T-helper 2 cell treated with Interferon-gamma antibody and Interleukin-4, amounts not matched to agents 5 μg/mL and 100 μg/mL, for 36 hours (primary cell): ENCODE data around the gene DGKB.

ENCODE experiments used
- DNase-seq: peaks from one replicate; pipeline ENCODE4 v3.0.0; 2021; ENCODE audit warnings: low spot score
- H3K27ac Mint-ChIP-seq: one replicate; pipeline ENCODE4 v1.8.0; 2021; ENCODE audit warnings: mild to moderate bottlenecking, mixed read lengths
- H3K27me3 Mint-ChIP-seq: one replicate; pipeline ENCODE4 v1.8.0; 2021; ENCODE audit warnings: low read depth, mixed read lengths
- H3K36me3 Mint-ChIP-seq: one replicate; pipeline ENCODE4 v1.8.0; 2021; ENCODE audit warnings: low read depth, mixed read lengths
- H3K4me1 Mint-ChIP-seq: one replicate; pipeline ENCODE4 v1.8.0; 2021; ENCODE audit warnings: low read depth, mixed read lengths
- H3K4me3 Mint-ChIP-seq: one replicate; pipeline ENCODE4 v1.8.0; 2022; ENCODE audit warnings: mild to moderate bottlenecking, moderate library complexity, mixed read lengths
- H3K9me3 Mint-ChIP-seq: one replicate; pipeline ENCODE4 v1.8.0; 2021; ENCODE audit warnings: mixed read lengths

DGKB gene

GRCh38 chr7:14228341-14228740 lies 674.2 kb downstream of the DGKB start:
- no peaks in the 10 kb centered on the region for H3K4me1 Mint-ChIP-seq
- DNase-seq: no peak
- H3K9me3 Mint-ChIP-seq: peaks cover 8% of the 10 kb centered on the region
- no peak overlapping the region for H3K27ac Mint-ChIP-seq
- no peaks in the 10 kb centered on the region for H3K36me3 Mint-ChIP-seq
- no peaks in the 10 kb centered on the region for H3K27me3 Mint-ChIP-seq
- no peak overlapping the region for H3K4me3 Mint-ChIP-seq

- Mint-ChIP-seq H3K4me1 (no peaks in the 10 kb centered on the region), H3K27me3 (no peaks in the 10 kb centered on the region), H3K27ac (no peak overlapping the region), H3K4me3 (no peak overlapping the region), H3K36me3 (no peaks in the 10 kb centered on the region), H3K9me3 (peaks cover 8% of the 10 kb centered on the region)
- no peak for DNase-seq
These were observed 676.4 kb downstream of the DGKB start for GRCh38 chr7:14226126-14226525.

GRCh38 chr7:14219125-14219524 lies 683.4 kb downstream of the DGKB start:
- Mint-ChIP-seq H3K27me3 (no peaks in the 10 kb centered on the region), H3K27ac (no peak overlapping the region)

GRCh38 chr7:14218338-14218737 lies 684.2 kb downstream of the DGKB start:
- Mint-ChIP-seq H3K36me3 (no peaks in the 10 kb centered on the region), H3K4me3 (no peak overlapping the region), H3K9me3 (peaks cover 10% of the 10 kb centered on the region), H3K4me1 (no peaks in the 10 kb centered on the region), H3K27me3 (no peaks in the 10 kb centered on the region), H3K27ac (no peak overlapping the region)
- no peak for DNase-seq

More at GRCh38 chr7:14219125-14219524, 683.4 kb downstream of the DGKB start:
- Mint-ChIP-seq H3K36me3 (no peaks in the 10 kb centered on the region), H3K9me3 (peaks cover 10% of the 10 kb centered on the region), H3K4me1 (no peaks in the 10 kb centered on the region), H3K4me3 (no peak overlapping the region)
- no peak for DNase-seq

- no peak overlapping the region for H3K4me3 Mint-ChIP-seq
- peaks cover 18% of the 10 kb centered on the region for H3K9me3 Mint-ChIP-seq
- H3K27me3 Mint-ChIP-seq: no peaks in the 10 kb centered on the region
- no peak for DNase-seq
- no peak overlapping the region for H3K27ac Mint-ChIP-seq
- no peaks in the 10 kb centered on the region for H3K4me1 Mint-ChIP-seq
- H3K36me3 Mint-ChIP-seq: no peaks in the 10 kb centered on the region
These were observed 692.6 kb downstream of the DGKB start for GRCh38 chr7:14209896-14210484.

- Mint-ChIP-seq H3K27ac (no peak overlapping the region), H3K9me3 (peaks cover 8% of the 10 kb centered on the region), H3K36me3 (no peaks in the 10 kb centered on the region), H3K27me3 (no peaks in the 10 kb centered on the region), H3K4me1 (no peaks in the 10 kb centered on the region), H3K4me3 (no peak overlapping the region)
- DNase-seq: no peak
These were observed 694.8 kb downstream of the DGKB start for GRCh38 chr7:14207711-14208110.

- peaks cover 3% of the 10 kb centered on the region for H3K9me3 Mint-ChIP-seq
- no peak for DNase-seq
- H3K36me3 Mint-ChIP-seq: no peaks in the 10 kb centered on the region
- H3K4me3 Mint-ChIP-seq: no peak overlapping the region
- no peaks in the 10 kb centered on the region for H3K27me3 Mint-ChIP-seq
- no peak overlapping the region for H3K27ac Mint-ChIP-seq
- no peaks in the 10 kb centered on the region for H3K4me1 Mint-ChIP-seq
These were observed 695.4 kb downstream of the DGKB start for GRCh38 chr7:14207138-14207537.

- no peak for DNase-seq
- Mint-ChIP-seq H3K4me3 (no peak overlapping the region), H3K36me3 (no peaks in the 10 kb centered on the region), H3K27me3 (no peaks in the 10 kb centered on the region), H3K27ac (no peak overlapping the region), H3K4me1 (no peaks in the 10 kb centered on the region), H3K9me3 (peaks cover 6% of the 10 kb centered on the region)
These were observed 696.4 kb downstream of the DGKB start for GRCh38 chr7:14206121-14206520.

- Mint-ChIP-seq H3K9me3 (peaks cover 2% of the 10 kb centered on the region), H3K36me3 (no peaks in the 10 kb centered on the region), H3K27me3 (no peaks in the 10 kb centered on the region), H3K27ac (no peak overlapping the region), H3K4me1 (no peaks in the 10 kb centered on the region), H3K4me3 (no peak overlapping the region)
- DNase-seq: no peak
These were observed 701.2 kb downstream of the DGKB start for GRCh38 chr7:14201353-14201752.

- Mint-ChIP-seq H3K4me1 (no peaks in the 10 kb centered on the region), H3K27ac (no peak overlapping the region), H3K36me3 (no peaks in the 10 kb centered on the region), H3K9me3 (peaks cover 2% of the 10 kb centered on the region), H3K27me3 (no peaks in the 10 kb centered on the region), H3K4me3 (no peak overlapping the region)
- no peak for DNase-seq
These were observed 703.2 kb downstream of the DGKB start for GRCh38 chr7:14199336-14199735.

GRCh38 chr7:14197280-14197679 lies 705.3 kb downstream of the DGKB start:
- H3K36me3 Mint-ChIP-seq: no peaks in the 10 kb centered on the region
- no peaks in the 10 kb centered on the region for H3K4me1 Mint-ChIP-seq
- no peak for DNase-seq
- peaks cover 10% of the 10 kb centered on the region for H3K9me3 Mint-ChIP-seq
- no peak overlapping the region for H3K4me3 Mint-ChIP-seq
- no peak overlapping the region for H3K27ac Mint-ChIP-seq
- no peaks in the 10 kb centered on the region for H3K27me3 Mint-ChIP-seq

GRCh38 chr7:14196555-14196954 lies 706.0 kb downstream of the DGKB start:
- Mint-ChIP-seq H3K27ac (no peak overlapping the region), H3K27me3 (no peaks in the 10 kb centered on the region), H3K36me3 (no peaks in the 10 kb centered on the region), H3K9me3 (peaks cover 10% of the 10 kb centered on the region), H3K4me1 (no peaks in the 10 kb centered on the region), H3K4me3 (no peak overlapping the region)
- DNase-seq: no peak

- DNase-seq: no peak
- no peaks in the 10 kb centered on the region for H3K27me3 Mint-ChIP-seq
- peaks cover 8% of the 10 kb centered on the region for H3K9me3 Mint-ChIP-seq
- no peak overlapping the region for H3K27ac Mint-ChIP-seq
- no peak overlapping the region for H3K4me3 Mint-ChIP-seq
- H3K4me1 Mint-ChIP-seq: no peaks in the 10 kb centered on the region
- H3K36me3 Mint-ChIP-seq: no peaks in the 10 kb centered on the region
These were observed 706.7 kb downstream of the DGKB start for GRCh38 chr7:14195871-14196270.

GRCh38 chr7:14195079-14195478 lies 707.5 kb downstream of the DGKB start:
- Mint-ChIP-seq H3K36me3 (no peaks in the 10 kb centered on the region), H3K9me3 (peaks cover 10% of the 10 kb centered on the region), H3K4me1 (no peaks in the 10 kb centered on the region), H3K4me3 (no peak overlapping the region), H3K27ac (no peak overlapping the region), H3K27me3 (no peaks in the 10 kb centered on the region)
- DNase-seq: no peak

- H3K9me3 Mint-ChIP-seq: peaks cover 26% of the 10 kb centered on the region
These were observed 710.9 kb downstream of the DGKB start for GRCh38 chr7:14191686-14192098.

More at GRCh38 chr7:14191686-14192098, 710.9 kb downstream of the DGKB start:
- no peaks in the 10 kb centered on the region for H3K4me1 Mint-ChIP-seq
- DNase-seq: no peak
- H3K27ac Mint-ChIP-seq: no peak overlapping the region
- H3K27me3 Mint-ChIP-seq: no peaks in the 10 kb centered on the region
- no peak overlapping the region for H3K4me3 Mint-ChIP-seq
- H3K36me3 Mint-ChIP-seq: no peaks in the 10 kb centered on the region
